GM12878 (cell line): ENCODE results near the gene CACFD1.

Source experiments
- BRCA1 ChIP-seq: IDR thresholded peaks from 2 replicates; pipeline ENCODE4 v1.6.1; 2011; ENCODE audit warnings: low read depth, low read length, improper control_type of control experiment
- POLR2A ChIP-seq: IDR thresholded peaks from 2 replicates; pipeline ENCODE4 v1.6.1; 2011; ENCODE audit warnings: low read depth, mild to moderate bottlenecking, low read length
- SPI1 ChIP-seq: IDR thresholded peaks from 2 replicates; pipeline ENCODE4 v1.6.1; 2011; ENCODE audit warnings: low read depth, mild to moderate bottlenecking, low read length, moderate library complexity, borderline replicate concordance; ENCODE audit not compliant: insufficient read depth
- SUZ12 ChIP-seq: fragments of 200-600 bp; sonication (generic); IDR thresholded peaks from one replicate; pipeline ENCODE4 v1.6.1; 2018; ENCODE audit warnings: antibody characterized with exemption, mild to moderate bottlenecking; ENCODE audit not compliant: unreplicated experiment
- USF2 ChIP-seq: IDR thresholded peaks from 2 replicates; pipeline ENCODE4 v1.6.1; 2011; ENCODE audit warnings: low read depth, low read length, improper control_type of control experiment, borderline replicate concordance
- TF ChIP-seq, protein P1 (sequence below), 3 experiments: IDR thresholded peaks in 2 of 3; conservative IDR thresholded peaks in 1 of 3; 2 replicates each; pipeline ENCODE4 v1.5.1; 2011; ENCODE audit warnings: low read depth in 3 of 3, low read length in 3 of 3, mild to moderate bottlenecking in 3 of 3, control low read depth in 2 of 3, moderate library complexity in 2 of 3, inconsistent platforms in 1 of 3, mixed read lengths in 1 of 3; ENCODE audit not compliant: control insufficient read depth in 2 of 3, insufficient read depth in 1 of 3; ENCODE audit errors: extremely low read depth in 1 of 3
- TF ChIP-seq, protein P2 (sequence below): fragments of 450-650 bp; IDR thresholded peaks from 2 replicates; pipeline ENCODE4 v1.6.1; 2017; ENCODE audit warnings: mild to moderate bottlenecking

DNA sequence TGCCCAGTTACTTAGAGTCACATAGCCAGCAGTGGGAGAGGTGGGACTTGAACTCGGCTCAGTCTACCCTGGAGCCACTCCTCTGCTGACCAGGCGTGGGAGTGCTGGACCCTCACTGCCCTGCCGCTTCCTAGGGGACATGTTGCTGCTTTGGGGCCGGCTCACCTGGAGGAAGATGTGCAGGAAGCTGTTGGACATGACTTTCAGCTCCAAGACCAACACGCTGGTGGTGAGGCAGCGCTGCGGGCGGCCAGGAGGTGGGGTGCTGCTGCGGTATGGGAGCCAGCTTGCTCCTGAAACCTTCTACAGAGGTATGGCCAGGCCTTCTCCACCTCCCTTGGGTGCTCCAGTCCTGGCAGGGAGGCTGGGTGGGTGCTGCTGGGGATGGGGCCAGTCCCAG, 3.4 kb upstream of the CACFD1 start:
- no peak for TF ChIP-seq SPI1
- no peak for TF ChIP-seq BRCA1
- TF ChIP-seq USF2 = no peak
- TF ChIP-seq SUZ12 = no peak
- TF ChIP-seq POLR2A = no peak
- TF ChIP-seq, protein P1, sequence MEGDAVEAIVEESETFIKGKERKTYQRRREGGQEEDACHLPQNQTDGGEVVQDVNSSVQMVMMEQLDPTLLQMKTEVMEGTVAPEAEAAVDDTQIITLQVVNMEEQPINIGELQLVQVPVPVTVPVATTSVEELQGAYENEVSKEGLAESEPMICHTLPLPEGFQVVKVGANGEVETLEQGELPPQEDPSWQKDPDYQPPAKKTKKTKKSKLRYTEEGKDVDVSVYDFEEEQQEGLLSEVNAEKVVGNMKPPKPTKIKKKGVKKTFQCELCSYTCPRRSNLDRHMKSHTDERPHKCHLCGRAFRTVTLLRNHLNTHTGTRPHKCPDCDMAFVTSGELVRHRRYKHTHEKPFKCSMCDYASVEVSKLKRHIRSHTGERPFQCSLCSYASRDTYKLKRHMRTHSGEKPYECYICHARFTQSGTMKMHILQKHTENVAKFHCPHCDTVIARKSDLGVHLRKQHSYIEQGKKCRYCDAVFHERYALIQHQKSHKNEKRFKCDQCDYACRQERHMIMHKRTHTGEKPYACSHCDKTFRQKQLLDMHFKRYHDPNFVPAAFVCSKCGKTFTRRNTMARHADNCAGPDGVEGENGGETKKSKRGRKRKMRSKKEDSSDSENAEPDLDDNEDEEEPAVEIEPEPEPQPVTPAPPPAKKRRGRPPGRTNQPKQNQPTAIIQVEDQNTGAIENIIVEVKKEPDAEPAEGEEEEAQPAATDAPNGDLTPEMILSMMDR (IDR thresholded peaks at IDR 0.05 in 2 of 3, conservative IDR thresholded peaks at IDR 0.05 in 1 of 3; ENCODE audit: control insufficient read depth in 2 of 3, extremely low read depth in 1 of 3, insufficient read depth in 1 of 3, low read depth in 3 of 3, low read length in 3 of 3) = peak; percentile 22 to 39 (median 32); a peak in 4 of 6 replicates
- TF ChIP-seq, protein P2, sequence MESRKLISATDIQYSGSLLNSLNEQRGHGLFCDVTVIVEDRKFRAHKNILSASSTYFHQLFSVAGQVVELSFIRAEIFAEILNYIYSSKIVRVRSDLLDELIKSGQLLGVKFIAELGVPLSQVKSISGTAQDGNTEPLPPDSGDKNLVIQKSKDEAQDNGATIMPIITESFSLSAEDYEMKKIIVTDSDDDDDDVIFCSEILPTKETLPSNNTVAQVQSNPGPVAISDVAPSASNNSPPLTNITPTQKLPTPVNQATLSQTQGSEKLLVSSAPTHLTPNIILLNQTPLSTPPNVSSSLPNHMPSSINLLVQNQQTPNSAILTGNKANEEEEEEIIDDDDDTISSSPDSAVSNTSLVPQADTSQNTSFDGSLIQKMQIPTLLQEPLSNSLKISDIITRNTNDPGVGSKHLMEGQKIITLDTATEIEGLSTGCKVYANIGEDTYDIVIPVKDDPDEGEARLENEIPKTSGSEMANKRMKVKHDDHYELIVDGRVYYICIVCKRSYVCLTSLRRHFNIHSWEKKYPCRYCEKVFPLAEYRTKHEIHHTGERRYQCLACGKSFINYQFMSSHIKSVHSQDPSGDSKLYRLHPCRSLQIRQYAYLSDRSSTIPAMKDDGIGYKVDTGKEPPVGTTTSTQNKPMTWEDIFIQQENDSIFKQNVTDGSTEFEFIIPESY = no peak
